K562 (cell line): Measurements from ENCODE around the gene DPAGT1. TPM values are rescaled to one million over a fixed set of nuclear protein-coding genes. Genes with fewer than 3 reads are reported as not detected.
A peak's percentile ranks its signal among the peaks of the same experiment; 100 is the strongest.

Experiments
- CAMTA2 ChIP-seq: fragments of 250-450 bp; sonication (Bioruptor Pico); conservative IDR thresholded peaks from 2 replicates; pipeline ENCODE4 v1.5.1; 2022
- CBX3 ChIP-seq, 2 experiments: IDR thresholded peaks; 1 replicate in 1 of 2; 2 replicates in 1 of 2; pipeline ENCODE4 v1.6.1; 2012; ENCODE audit warnings: inconsistent platforms in 2 of 2, low read length in 2 of 2, borderline replicate concordance in 1 of 2, control low read depth in 1 of 2
- CCNT2 ChIP-seq: IDR thresholded peaks from 2 replicates; pipeline ENCODE4 v1.6.1; 2011; ENCODE audit warnings: borderline replicate concordance, low read depth, mild to moderate bottlenecking, moderate library complexity, mixed read lengths, low read length; ENCODE audit not compliant: insufficient read length; ENCODE audit errors: extremely low read depth
- CHD2 ChIP-seq: IDR thresholded peaks from 2 replicates; pipeline ENCODE4 v1.6.1; 2011; ENCODE audit warnings: low read depth, low read length
- E2F6 ChIP-seq, 2 experiments: IDR thresholded peaks; 2 replicates each; pipeline ENCODE4 v1.6.1; 2011; ENCODE audit warnings: borderline replicate concordance in 1 of 2, control low read depth in 1 of 2, low read depth in 1 of 2, low read length in 1 of 2, mild to moderate bottlenecking in 1 of 2, mixed read lengths in 1 of 2, moderate library complexity in 1 of 2; ENCODE audit not compliant: insufficient read depth in 1 of 2, insufficient read length in 1 of 2, poor library complexity in 1 of 2, severe bottlenecking in 1 of 2; ENCODE audit errors: extremely low read depth in 1 of 2
- HINFP ChIP-seq: fragments of 450-650 bp; conservative IDR thresholded peaks from 2 replicates; pipeline ENCODE4 v1.6.1; 2016; ENCODE audit warnings: missing genetic modification characterization, low read depth, mild to moderate bottlenecking, control low read depth, missing compliant biosample characterization
- HNRNPLL ChIP-seq: fragments of 200-400 bp; formaldehyde crosslinking; IDR thresholded peaks from 2 replicates; pipeline ENCODE4 v1.6.1; 2017; ENCODE audit warnings: low read length, low read depth, mild to moderate bottlenecking; ENCODE audit not compliant: poor library complexity, severe bottlenecking
- HSF4 ChIP-seq: fragments of 250-450 bp; sonication (Bioruptor Pico); IDR thresholded peaks from 2 replicates; pipeline ENCODE4 v2.1.2; 2022; ENCODE audit warnings: mild to moderate bottlenecking, moderate library complexity, borderline replicate concordance
- KDM2B ChIP-seq: fragments of 250-450 bp; sonication (Bioruptor Pico); IDR thresholded peaks from 2 replicates; pipeline ENCODE4 v1.8.0; 2021; ENCODE audit warnings: mild to moderate bottlenecking, moderate library complexity
- MAFK ChIP-seq: IDR thresholded peaks from 2 replicates; pipeline ENCODE4 v1.6.1; 2011; ENCODE audit warnings: low read length, improper control_type of control experiment
- MTA3 ChIP-seq: fragments of 450-650 bp; formaldehyde crosslinking; IDR thresholded peaks from 2 replicates; pipeline ENCODE4 v1.6.1; 2017; ENCODE audit warnings: mild to moderate bottlenecking, borderline replicate concordance
- NCOA4 ChIP-seq: fragments of 450-650 bp; IDR thresholded peaks from 2 replicates; pipeline ENCODE4 v1.6.1; 2018; ENCODE audit warnings: mild to moderate bottlenecking; ENCODE audit not compliant: partially characterized antibody
- NFIX ChIP-seq: fragments of 250-450 bp; sonication (Bioruptor Pico); IDR thresholded peaks from 2 replicates; pipeline ENCODE4 v1.4.0; 2020; ENCODE audit warnings: low read depth, mild to moderate bottlenecking, moderate library complexity
- RFX7 ChIP-seq: fragments of 250-450 bp; sonication (Bioruptor Pico); IDR thresholded peaks from 2 replicates; pipeline ENCODE4 v1.5.1; 2021; ENCODE audit warnings: mild to moderate bottlenecking
- STAT6 ChIP-seq: sonication (generic); formaldehyde crosslinking; IDR thresholded peaks from 2 replicates; pipeline ENCODE4 v1.8.1; 2023; ENCODE audit warnings: mild to moderate bottlenecking, missing genetic modification reagents
- THRB ChIP-seq: fragments of 450-650 bp; formaldehyde crosslinking; conservative IDR thresholded peaks from 2 replicates; pipeline ENCODE4 v1.4.0; 2022; ENCODE audit warnings: mild to moderate bottlenecking, missing genetic modification characterization
- XRCC3 ChIP-seq: fragments of 450-650 bp; IDR thresholded peaks from 2 replicates; pipeline ENCODE4 v1.6.1; 2017; ENCODE audit warnings: mild to moderate bottlenecking, moderate library complexity
- ZNF408 ChIP-seq: fragments of 250-450 bp; sonication (Bioruptor Pico); IDR thresholded peaks from 2 replicates; pipeline ENCODE4 v1.4.0; 2020; ENCODE audit warnings: low read depth, mild to moderate bottlenecking, moderate library complexity
- ZNF589 ChIP-seq: fragments of 200-800 bp; sonication (Bioruptor generic); IDR thresholded peaks from 2 replicates; pipeline ENCODE4 v1.6.1; 2016; ENCODE audit warnings: low read depth, missing genetic modification characterization, missing compliant biosample characterization
- ZNF696 ChIP-seq: fragments of 250-450 bp; sonication (Bioruptor Pico); conservative IDR thresholded peaks from 2 replicates; pipeline ENCODE4 v1.4.0; 2020; ENCODE audit warnings: mild to moderate bottlenecking, moderate library complexity
- ZNF75A ChIP-seq: fragments of 450-650 bp; formaldehyde crosslinking; IDR thresholded peaks from 2 replicates; pipeline ENCODE4 v1.4.0; 2020; ENCODE audit warnings: mild to moderate bottlenecking
- ZNF778 ChIP-seq: fragments of 450-650 bp; formaldehyde crosslinking; IDR thresholded peaks from 2 replicates; pipeline ENCODE4 v1.4.0; 2020; ENCODE audit warnings: mild to moderate bottlenecking, moderate library complexity
- polyA plus RNA-seq, 8 experiments: library from polyadenylated mRNA; depleted of rRNA in 4 of 8; stranded (reverse) in 5 of 8; unstranded in 3 of 8; fragments of >200 nt; fragmentation: Nextera tagmentation in 2 of 8; fragmentation: Illumina TruSeq in 1 of 8; extraction: Ambion mirVana in 2 of 8; extraction: Trizol in 1 of 8; gene quantifications; 2 replicates each; pipeline versions ENCODE4 v1.2.1 to v1.2.3, GENCODE V29; 2011 to 2014; ENCODE audit warnings: inconsistent platforms in 1 of 8, missing spikeins in 1 of 8
- total RNA-seq, 7 experiments: library from RNA; depleted of rRNA in 6 of 7; stranded (reverse); fragments of >200 nt in 6 of 7; fragmentation: Illumina TruSeq in 2 of 7; extraction: Trizol in 2 of 7; gene quantifications; 2 replicates each; pipeline versions ENCODE4 v1.2.1 to v1.2.3, GENCODE V29; 2011 to 2021; ENCODE audit warnings: low replicate concordance in 1 of 7

DPAGT1 gene
- total and polyA plus RNA-seq, 9 of the 15 experiments (the other 6 are each of a cell fraction or from before 2014, with no cell fraction given), result 29.9 to 135 (median 85.0) TPM

- TF ChIP-seq ZNF696 (CRISPR knock-in tag) (no peak), ZNF589 (no peak), CCNT2 (no peak), MTA3 (peak; percentile 41; the same call in 1 of the 2 replicates), MAFK (peak; percentile 27; the same call in 1 of the 2 replicates), E2F6 (IDR thresholded peaks at IDR 0.05; ENCODE audit: borderline replicate concordance in 1 of 2, extremely low read depth in 1 of 2, insufficient read depth in 1 of 2, insufficient read length in 1 of 2, low read depth in 1 of 2, low read length in 1 of 2, poor library complexity in 1 of 2, severe bottlenecking in 1 of 2) (peak in 1 of 2 experiments; percentile 33), HSF4 (CRISPR knock-in tag) (no peak), CHD2 (no peak), KDM2B (CRISPR knock-in tag) (no peak), ZNF408 (CRISPR knock-in tag) (no peak), HNRNPLL (peak; percentile 35), NFIX (CRISPR knock-in tag) (no peak), RFX7 (no peak), ZNF75A (CRISPR knock-in tag) (no peak), THRB (CRISPR knock-in tag) (peak; percentile 73; the same call in 1 of the 2 replicates), CAMTA2 (CRISPR knock-in tag) (no peak), ZNF778 (CRISPR knock-in tag) (no peak), HINFP (tag) (no peak), CBX3 (IDR thresholded peaks at IDR 0.05; ENCODE audit: borderline replicate concordance in 1 of 2, low read length in 2 of 2) (no peak), STAT6 (CRISPR knock-in tag) (no peak), NCOA4 (no peak), XRCC3 (no peak)
These were observed at the start of gene DPAGT1 (continued) for GRCh38 chr11:119101759-119102423.
